Activated naive CD4-positive, alpha-beta T cell treated with anti-CD3 and anti-CD28 coated beads for 36 hours (primary cell): ENCODE results near the gene SIK3. TPM values are rescaled to one million over a fixed set of nuclear protein-coding genes. Genes with fewer than 3 reads are reported as not detected.

Experiments used
- CTCF ChIA-PET: fragments of 350-600 bp; sonication (Branson Sonifier 250); formaldehyde crosslinking; loops from one replicate; lab custom pipeline; 2021; ENCODE audit warnings: antibody characterized with exemption; lab: Charles Lee
- DNase-seq: peaks from one replicate; pipeline ENCODE4 v3.0.0-alpha.2; 2020
- H3K27ac Mint-ChIP-seq: one replicate; pipeline ENCODE4 v1.8.0; 2021; ENCODE audit warnings: mild to moderate bottlenecking, mixed read lengths
- H3K27me3 Mint-ChIP-seq: one replicate; pipeline ENCODE4 v1.8.0; 2021; ENCODE audit warnings: low read depth, mixed read lengths
- H3K36me3 Mint-ChIP-seq: one replicate; pipeline ENCODE4 v1.8.0; 2021; ENCODE audit warnings: low read depth, mixed read lengths
- H3K4me1 Mint-ChIP-seq: one replicate; pipeline ENCODE4 v1.8.0; 2021; ENCODE audit warnings: low read depth, mixed read lengths
- H3K4me3 Mint-ChIP-seq: one replicate; pipeline ENCODE4 v1.8.0; 2021; ENCODE audit warnings: mild to moderate bottlenecking, moderate library complexity, mixed read lengths
- H3K9me3 Mint-ChIP-seq: one replicate; pipeline ENCODE4 v1.8.0; 2021; ENCODE audit warnings: mixed read lengths
- intact Hi-C: fragments of 100-400 bp; cut with micrococcal nuclease; formaldehyde crosslinking; loops from one replicate; pipeline ENCODE4 v1.15.1; 2023
- total RNA-seq, 2 experiments: library from RNA; stranded (reverse); gene quantifications; one replicate each; pipeline ENCODE4 v1.2.3, GENCODE V29; 2021

The SIK3 gene
- total RNA-seq, 2 experiments from 2014 or later = 13.8 to 15.7 TPM

- H3K4me1 Mint-ChIP-seq = peaks cover 17% of the 10 kb centered on the region
- H3K36me3 Mint-ChIP-seq = peaks cover 22% of the 10 kb centered on the region
- H3K27ac Mint-ChIP-seq = no peak overlapping the region
- H3K9me3 Mint-ChIP-seq = no peaks in the 10 kb centered on the region
- intact Hi-C loops = no loop called here
- H3K4me3 Mint-ChIP-seq = no peak overlapping the region
- CTCF ChIA-PET = interaction anchor here (0.8 to 1.5 kb wide), 3 partner anchors 10 to 214 kb away, joined by 3 to 4 read pairs (median 3); no protein-coding TSS in a partner anchor
- no peaks in the 10 kb centered on the region for H3K27me3 Mint-ChIP-seq
- DNase-seq = no peak
These were observed 205.9 kb downstream of the SIK3 start for GRCh38 chr11:116892374-116892773.

DNA sequence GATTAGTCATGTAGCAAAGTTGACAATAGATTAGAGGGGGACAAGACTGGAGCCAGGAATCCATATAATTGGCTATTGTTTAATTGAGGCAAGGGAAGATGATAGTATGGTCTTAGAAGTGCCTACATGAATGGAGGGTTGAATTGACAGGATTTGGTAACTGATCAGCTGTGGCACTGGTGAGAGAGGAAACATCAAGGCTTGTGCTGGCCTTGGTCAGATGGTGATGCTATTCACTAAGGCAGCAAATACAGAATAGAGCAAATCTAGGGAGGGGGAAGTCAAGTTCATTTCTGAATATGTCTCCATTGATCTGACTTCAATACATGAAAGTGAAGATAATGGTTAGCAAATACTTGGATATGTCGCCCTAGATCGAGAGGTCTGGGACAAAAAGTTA is 206.5 kb downstream of the SIK3 start:
- no peak for DNase-seq
- Mint-ChIP-seq H3K27ac (no peak overlapping the region), H3K4me3 (no peak overlapping the region), H3K9me3 (no peaks in the 10 kb centered on the region), H3K27me3 (no peaks in the 10 kb centered on the region), H3K4me1 (peaks cover 17% of the 10 kb centered on the region), H3K36me3 (peaks cover 22% of the 10 kb centered on the region)
- intact Hi-C loops = no loop called here
- CTCF ChIA-PET = interaction anchor here (0.8 to 1.9 kb wide), 3 partner anchors 9 to 215 kb away, joined by 3 to 8 read pairs (median 3); no protein-coding TSS in a partner anchor

DNA sequence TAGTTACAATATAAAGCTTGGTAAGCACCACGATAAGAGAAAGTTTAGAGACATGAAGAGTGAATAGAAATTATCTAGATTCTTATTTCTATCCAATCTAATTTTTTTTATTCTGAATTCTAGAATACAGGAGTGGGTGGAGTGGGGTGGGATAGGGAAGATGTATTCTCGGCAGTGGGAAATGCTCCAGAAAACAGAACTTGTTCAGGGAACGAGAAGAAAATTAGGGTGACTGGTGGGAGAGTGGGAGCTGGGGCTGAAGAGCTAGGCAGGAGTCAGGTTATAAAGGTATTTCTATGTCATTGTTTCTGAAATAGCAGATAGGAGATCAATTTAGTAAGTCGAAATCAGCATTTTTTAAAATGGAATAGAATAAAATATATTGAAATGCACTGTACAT is 207.6 kb downstream of the SIK3 start:
- Mint-ChIP-seq H3K27ac (peak overlapping the region; percentile 9), H3K9me3 (no peaks in the 10 kb centered on the region), H3K4me1 (peaks cover 12% of the 10 kb centered on the region), H3K27me3 (no peaks in the 10 kb centered on the region), H3K36me3 (peaks cover 18% of the 10 kb centered on the region), H3K4me3 (no peak overlapping the region)
- intact Hi-C loops = loop anchor here (1.0 kb wide), 1 partner anchor 37 kb away; no protein-coding TSS in a partner anchor
- CTCF ChIA-PET = interaction anchor here (0.6 to 2.5 kb wide), 4 partner anchors 10 to 216 kb away, joined by 3 to 13 read pairs (median 6); no protein-coding TSS in a partner anchor
- no peak for DNase-seq

GRCh38 chr11:116890193-116890592 is 208.0 kb downstream of the SIK3 start:
- peaks cover 12% of the 10 kb centered on the region for H3K4me1 Mint-ChIP-seq
- peak; percentile 57 for DNase-seq
- H3K36me3 Mint-ChIP-seq = peaks cover 15% of the 10 kb centered on the region
- no peaks in the 10 kb centered on the region for H3K27me3 Mint-ChIP-seq
- H3K27ac Mint-ChIP-seq = peak overlapping the region; percentile 9
- CTCF ChIA-PET = interaction anchor here (0.6 to 2.5 kb wide), 5 partner anchors 9 to 216 kb away, joined by 3 to 13 read pairs (median 3); no protein-coding TSS in a partner anchor
- intact Hi-C loops = loop anchor here (1.0 kb wide), 1 partner anchor 37 kb away; no protein-coding TSS in a partner anchor
- no peak overlapping the region for H3K4me3 Mint-ChIP-seq
- H3K9me3 Mint-ChIP-seq = no peaks in the 10 kb centered on the region

DNA sequence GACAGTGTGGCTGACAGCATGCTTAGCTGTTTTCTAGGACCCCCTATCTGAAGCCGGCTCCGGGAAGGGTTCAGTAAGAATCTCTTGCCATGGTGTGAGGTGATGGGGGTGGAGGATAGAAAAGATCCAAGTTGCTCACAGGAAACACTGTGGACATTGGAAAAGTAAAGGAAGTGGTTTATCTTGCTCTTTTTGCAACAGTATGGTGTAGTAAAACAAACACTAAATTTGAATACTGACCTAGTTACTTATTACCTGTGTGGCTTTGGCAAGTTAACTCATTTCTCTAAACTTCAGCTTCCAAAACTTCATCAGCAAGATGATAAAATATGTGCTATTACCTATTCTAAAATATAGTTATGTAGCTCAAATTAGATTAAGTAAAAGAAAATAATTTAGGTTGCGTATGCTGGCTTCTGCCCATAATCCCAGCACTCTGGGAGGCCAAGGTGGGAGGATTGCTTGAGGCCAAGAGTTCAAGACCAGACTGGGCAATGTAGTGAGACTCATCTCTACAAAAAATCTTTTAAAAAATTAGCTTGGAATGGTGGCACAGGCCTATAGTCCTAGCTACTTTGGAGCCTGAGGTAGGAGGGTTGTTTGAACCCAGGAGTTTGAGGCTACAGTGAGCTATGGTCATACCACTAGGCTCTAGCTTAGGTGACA is 209.2 kb downstream of the SIK3 start:
- Mint-ChIP-seq H3K4me3 (no peak overlapping the region), H3K36me3 (peaks cover 7% of the 10 kb centered on the region), H3K9me3 (no peaks in the 10 kb centered on the region), H3K27ac (no peak overlapping the region), H3K4me1 (peaks cover 12% of the 10 kb centered on the region), H3K27me3 (no peaks in the 10 kb centered on the region)
- CTCF ChIA-PET = interaction anchor here (0.6 to 2.7 kb wide), 6 partner anchors 8 to 337 kb away, joined by 3 to 13 read pairs (median 6); no protein-coding TSS in a partner anchor
- intact Hi-C loops = no loop called here
- DNase-seq = no peak

GRCh38 chr11:116888024-116888423 is 210.2 kb downstream of the SIK3 start:
- DNase-seq = no peak
- peaks cover 4% of the 10 kb centered on the region for H3K36me3 Mint-ChIP-seq
- H3K4me1 Mint-ChIP-seq = peaks cover 16% of the 10 kb centered on the region
- CTCF ChIA-PET = interaction anchor here (0.6 to 2.7 kb wide), 4 partner anchors 10 to 218 kb away, joined by 3 to 10 read pairs (median 6); no protein-coding TSS in a partner anchor
- no peak overlapping the region for H3K27ac Mint-ChIP-seq
- no peaks in the 10 kb centered on the region for H3K9me3 Mint-ChIP-seq
- no peaks in the 10 kb centered on the region for H3K27me3 Mint-ChIP-seq
- H3K4me3 Mint-ChIP-seq = no peak overlapping the region
- intact Hi-C loops = no loop called here

DNA sequence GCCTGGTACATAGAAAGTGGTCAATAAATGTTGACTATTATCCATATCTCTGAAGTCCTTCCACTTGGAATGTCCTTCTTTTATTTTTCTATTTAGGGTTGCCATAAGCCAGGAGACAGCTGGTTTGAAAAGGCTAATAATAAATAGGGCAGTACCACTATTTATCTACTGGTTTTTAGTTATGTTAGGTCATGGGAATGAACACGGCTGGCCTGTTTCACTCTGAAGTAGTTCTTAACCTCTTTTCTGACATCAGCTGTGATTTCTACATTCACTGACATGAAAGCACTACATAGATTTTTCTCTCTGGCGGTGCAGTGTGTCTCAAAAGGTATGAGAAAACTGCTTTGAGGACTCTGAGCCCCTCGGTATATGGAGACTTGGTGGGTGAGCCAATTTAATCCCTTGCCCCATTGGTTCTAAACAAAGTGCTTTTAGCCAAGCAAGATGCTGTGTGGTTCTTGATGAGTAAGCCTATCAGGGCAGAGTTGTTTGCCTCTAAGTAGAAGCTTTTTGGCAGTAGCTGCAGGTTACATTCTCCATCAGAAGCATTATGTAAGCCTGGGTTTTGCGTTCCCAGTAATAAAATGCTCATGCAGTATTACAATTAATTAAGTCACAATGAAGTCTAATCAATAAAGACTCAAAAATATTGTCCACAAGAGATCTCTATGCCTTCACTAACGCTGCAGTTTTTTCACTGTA is 212.1 kb downstream of the SIK3 start:
- Mint-ChIP-seq H3K27ac (no peak overlapping the region), H3K4me1 (peaks cover 26% of the 10 kb centered on the region), H3K9me3 (no peaks in the 10 kb centered on the region), H3K36me3 (peaks cover 2% of the 10 kb centered on the region), H3K27me3 (no peaks in the 10 kb centered on the region), H3K4me3 (no peak overlapping the region)
- CTCF ChIA-PET = interaction anchor here (0.6 kb wide), 1 partner anchor 221 kb away, joined by 3 read pairs; no protein-coding TSS in a partner anchor
- intact Hi-C loops = no loop called here
- DNase-seq = no peak

DNA sequence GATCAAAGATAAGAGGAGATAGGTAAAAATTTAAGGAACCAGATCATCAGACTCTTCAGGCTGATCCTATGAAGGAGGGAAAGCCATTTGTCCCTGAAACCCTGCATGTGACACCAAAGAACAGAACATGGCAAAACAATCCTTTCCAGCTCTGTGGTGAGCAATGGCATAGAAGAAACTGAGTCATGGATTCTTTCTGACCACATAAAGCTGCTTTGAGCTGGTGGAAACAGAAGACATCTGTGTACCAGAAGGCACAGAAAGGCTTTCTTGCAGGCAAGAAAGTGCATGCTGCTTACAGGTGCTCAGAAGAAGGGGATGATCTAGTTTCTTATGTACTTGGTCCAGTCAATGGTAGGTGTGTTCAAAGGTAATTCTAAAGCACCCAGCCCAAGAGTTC is 215.8 kb downstream of the SIK3 start:
- Mint-ChIP-seq H3K36me3 (peaks cover 3% of the 10 kb centered on the region), H3K9me3 (no peaks in the 10 kb centered on the region)

GRCh38 chr11:116881143-116881542 is 217.1 kb downstream of the SIK3 start:
- Mint-ChIP-seq H3K27ac (no peak overlapping the region), H3K4me1 (peaks cover 23% of the 10 kb centered on the region), H3K27me3 (no peaks in the 10 kb centered on the region), H3K9me3 (no peaks in the 10 kb centered on the region), H3K36me3 (peaks cover 3% of the 10 kb centered on the region), H3K4me3 (no peak overlapping the region)
- CTCF ChIA-PET = interaction anchor here (1.1 to 5.8 kb wide), 6 partner anchors 9 to 253 kb away, joined by 3 to 63 read pairs (median 8); no protein-coding TSS in a partner anchor
- DNase-seq = no peak
- intact Hi-C loops = loop anchor here (2.0 kb wide), 2 partner anchors 218 to 346 kb away; partner anchors contain the start of gene SIK3

More for the DNA sequence above, 215.8 kb downstream of the SIK3 start:
- H3K27me3 Mint-ChIP-seq = no peaks in the 10 kb centered on the region
- peaks cover 23% of the 10 kb centered on the region for H3K4me1 Mint-ChIP-seq
- intact Hi-C loops = loop anchor here (1.0 kb wide), 2 partner anchors 29 to 181 kb away; no protein-coding TSS in a partner anchor
- H3K27ac Mint-ChIP-seq = peak overlapping the region; percentile 7
- peak; percentile 27 for DNase-seq
- H3K4me3 Mint-ChIP-seq = no peak overlapping the region
- CTCF ChIA-PET = interaction anchor here (0.6 to 5.8 kb wide), 5 partner anchors 10 to 223 kb away, joined by 3 to 63 read pairs (median 4); no protein-coding TSS in a partner anchor

GRCh38 chr11:116879800-116880625 is 218.2 kb downstream of the SIK3 start:
- CTCF ChIA-PET = interaction anchor here (0.6 to 5.8 kb wide), 23 partner anchors 8 to 492 kb away, joined by 3 to 63 read pairs (median 4); partner anchors contain the start of gene APOA5
- Mint-ChIP-seq H3K4me3 (no peak overlapping the region), H3K4me1 (peaks cover 23% of the 10 kb centered on the region), H3K36me3 (peaks cover 9% of the 10 kb centered on the region), H3K9me3 (no peaks in the 10 kb centered on the region), H3K27ac (no peak overlapping the region), H3K27me3 (no peaks in the 10 kb centered on the region)
- DNase-seq = peak; percentile 33
- intact Hi-C loops = loop anchor here (1.0 to 2.0 kb wide), 3 partner anchors 219 to 347 kb away; partner anchors contain the start of gene SIK3

GRCh38 chr11:116876656-116877055 is 221.6 kb downstream of the SIK3 start:
- Mint-ChIP-seq H3K4me3 (no peak overlapping the region), H3K4me1 (peaks cover 12% of the 10 kb centered on the region), H3K27ac (no peak overlapping the region), H3K9me3 (no peaks in the 10 kb centered on the region), H3K27me3 (no peaks in the 10 kb centered on the region), H3K36me3 (peaks cover 25% of the 10 kb centered on the region)
- CTCF ChIA-PET = no interaction called here
- intact Hi-C loops = no loop called here
- DNase-seq = no peak
